MCF 10A (cell line): ENCODE measurements around the gene PRSS16. TPM values are rescaled to one million over a fixed set of nuclear protein-coding genes. Genes with fewer than 3 reads are reported as not detected.

Experiments
- BruUV-seq: library from RNA; stranded (reverse); fragments of 400-500 nt; replicated peaks from 2 replicates; lab custom pipeline; 2021; lab: Mats Ljungman, UMichigan
- CTCF ChIA-PET: fragments of 300-600 bp; sonication (Branson Sonifier 250); formaldehyde crosslinking; extraction: SDS; loops from one replicate; lab custom pipeline; 2021; ENCODE audit warnings: antibody characterized with exemption, inconsistent platforms; lab: Yijun Ruan, JAX
- POLR2A ChIA-PET: fragments of 300-600, 350-650 bp; sonication (Branson Sonifier 250); formaldehyde crosslinking; extraction: SDS; loops from one replicate; lab custom pipeline; 2020; ENCODE audit warnings: antibody characterized with exemption, inconsistent platforms; lab: Yijun Ruan, JAX
- DNase-seq: peaks from one replicate; pipeline ENCODE4 v3.0.0-alpha.2; 2018; ENCODE audit not compliant: unreplicated experiment
- H3K27ac Mint-ChIP-seq: one replicate; pipeline ENCODE4 v1.8.0; 2022; ENCODE audit warnings: mild to moderate bottlenecking, low read depth, mixed read lengths; ENCODE audit not compliant: unreplicated experiment
- H3K27me3 Mint-ChIP-seq: one replicate; pipeline ENCODE4 v1.8.0; 2022; ENCODE audit warnings: mixed read lengths; ENCODE audit not compliant: insufficient read depth, unreplicated experiment
- H3K36me3 Mint-ChIP-seq: one replicate; pipeline ENCODE4 v1.8.0; 2022; ENCODE audit warnings: mild to moderate bottlenecking, moderate library complexity, mixed read lengths; ENCODE audit not compliant: insufficient read depth, unreplicated experiment
- H3K4me1 Mint-ChIP-seq: one replicate; pipeline ENCODE4 v1.8.0; 2022; ENCODE audit warnings: mixed read lengths; ENCODE audit not compliant: insufficient read depth, unreplicated experiment
- H3K4me3 Mint-ChIP-seq: one replicate; pipeline ENCODE4 v1.8.0; 2022; ENCODE audit warnings: mild to moderate bottlenecking, moderate library complexity, mixed read lengths; ENCODE audit not compliant: unreplicated experiment
- H3K9me3 Mint-ChIP-seq: one replicate; pipeline ENCODE4 v1.8.0; 2022; ENCODE audit warnings: mixed read lengths; ENCODE audit not compliant: unreplicated experiment
- CTCF ChIP-seq: fragments of 200-600 bp; IDR thresholded peaks from one replicate; pipeline ENCODE4 v1.8.0; 2022; ENCODE audit warnings: antibody characterized with exemption, mild to moderate bottlenecking; ENCODE audit not compliant: unreplicated experiment
- intact Hi-C: fragments of 100-400 bp; cut with micrococcal nuclease; formaldehyde crosslinking; loops from 2 replicates; pipeline ENCODE4 v1.14.1; 2022
- total RNA-seq: library from RNA; stranded (reverse); gene quantifications from 2 replicates; pipeline ENCODE4 v1.2.3, GENCODE V29; 2022

The PRSS16 gene
- total RNA-seq, 1 experiment from 2014 or later = 22.8 TPM

- no peaks in the 10 kb centered on the region for H3K9me3 Mint-ChIP-seq
- H3K36me3 Mint-ChIP-seq = peaks cover 15% of the 10 kb centered on the region
- peak; percentile 59 for DNase-seq
- H3K27ac Mint-ChIP-seq = no peak overlapping the region
- POLR2A ChIA-PET = interaction anchor here (0.8 to 1.7 kb wide), 4 partner anchors 9 to 110 kb away, joined by 3 to 4 read pairs (median 3); no protein-coding TSS in a partner anchor
- CTCF ChIA-PET = interaction anchor here (0.7 kb wide), 1 partner anchor 333 kb away, joined by 3 read pairs; no protein-coding TSS in a partner anchor
- no TSS peak for BruUV-seq
- intact Hi-C loops = loop anchor here (2.0 to 5.0 kb wide), 6 partner anchors 47 to 454 kb away; partner anchors contain the start of gene ZNF184
- H3K4me1 Mint-ChIP-seq = peaks cover 28% of the 10 kb centered on the region
- peak overlapping the region; percentile 83 for H3K4me3 Mint-ChIP-seq
- no peaks in the 10 kb centered on the region for H3K27me3 Mint-ChIP-seq
- TF ChIP-seq CTCF = no peak
These were observed 50.6 kb downstream of the PRSS16 start for GRCh38 chr6:27297857-27298730.

- Mint-ChIP-seq H3K27me3 (peaks cover 16% of the 10 kb centered on the region), H3K4me1 (no peaks in the 10 kb centered on the region), H3K27ac (no peak overlapping the region), H3K9me3 (no peaks in the 10 kb centered on the region), H3K36me3 (no peaks in the 10 kb centered on the region), H3K4me3 (no peak overlapping the region)
- ChIA-PET POLR2A (interaction anchor here (0.6 to 1.4 kb wide), 6 partner anchors 9 to 1462 kb away, joined by 3 to 5 read pairs (median 4); no protein-coding TSS in a partner anchor), CTCF (interaction anchor here (0.8 to 1.5 kb wide), 2 partner anchors 10 to 406 kb away, joined by 4 read pairs; no protein-coding TSS in a partner anchor)
- DNase-seq = no peak
- intact Hi-C loops = no loop called here
- BruUV-seq = no TSS peak
- no peak for TF ChIP-seq CTCF
These were observed 56.2 kb downstream of the PRSS16 start for GRCh38 chr6:27303613-27304272.

Other genes with a start within 250 kb of the PRSS16 start
- gene POM121L2, start 64.6 kb downstream of the PRSS16 start, total RNA-seq = not detected in 2 replicates
- gene ZNF391, start 141.1 kb downstream of the PRSS16 start, total RNA-seq = 6.2 and 8.3 TPM in 2 replicates
- gene ZNF184, start 225.4 kb downstream of the PRSS16 start, total RNA-seq = 8.9 and 10.1 TPM in 2 replicates